Hair follicle dermal papilla cell (primary cell): ENCODE data around the gene SEPHS2. TPM values are rescaled to one million over a fixed set of nuclear protein-coding genes. Genes with fewer than 3 reads are reported as not detected.

ENCODE experiments used
- small RNA-seq: library from RNA; depleted of rRNA; stranded (forward); fragments of <200 nt; gene quantifications from one replicate; pipeline ENCODE3, GENCODE V24; 2012
- total RNA-seq: library from RNA; depleted of rRNA; stranded (reverse); fragments of >200 nt; gene quantifications from 2 replicates; pipeline ENCODE4 v1.2.3, GENCODE V29; 2012

The SEPHS2 gene
- total RNA-seq, result 9.1 and 12.0 TPM in 2 replicates

DNA sequence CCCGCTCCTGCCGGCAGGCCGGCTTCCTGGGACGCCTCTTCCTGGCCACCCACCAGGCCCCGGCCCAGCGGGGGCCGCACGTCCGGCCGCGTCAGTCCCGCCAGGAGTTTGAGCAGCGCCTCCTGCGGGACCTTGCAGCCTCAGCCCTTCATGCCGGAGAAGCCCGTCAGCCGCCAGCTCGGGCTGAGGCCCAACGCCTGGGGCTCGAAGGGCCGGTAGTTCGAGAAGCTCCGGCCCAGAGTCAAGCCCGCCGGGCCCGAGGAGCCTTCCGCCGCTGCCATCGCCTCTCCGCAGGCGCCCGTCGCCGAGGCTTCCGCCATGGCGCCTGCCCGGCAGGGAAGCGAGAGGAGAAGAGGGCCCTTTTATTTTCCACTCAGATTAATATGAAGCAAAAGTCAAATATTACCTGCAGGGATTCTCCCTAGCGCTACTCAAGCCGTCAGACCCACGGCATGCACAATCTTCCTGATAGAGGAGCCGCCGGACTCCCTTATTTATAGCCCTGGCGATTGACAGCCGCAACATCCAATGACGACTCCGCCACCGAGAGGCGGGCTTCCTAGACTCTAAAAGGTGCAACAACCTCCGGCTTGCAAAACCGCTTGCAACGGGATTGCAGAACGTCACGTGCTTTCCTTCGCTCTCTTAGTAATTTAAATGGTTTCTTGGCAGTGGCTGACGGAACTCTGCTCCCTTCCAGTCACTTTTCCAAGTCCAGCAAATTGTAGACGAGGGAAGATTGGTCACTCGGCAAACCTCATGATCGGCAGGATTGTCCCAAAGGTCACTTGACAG lies at the start of gene SEPHS2:
SEPHS2 (minus strand) TSS at position 467 of the 795 bp plus-strand sequence; CDS start at position 320, 147 bp downstream.

GRCh38 chr16:30472328-30472942 lies 26.8 kb upstream of the SEPHS2 start, which contains the start of gene ITGAL:
Gene ITGAL (plus strand): TSS chr16:30472742. CDS start chr16:30472838, 96 bp downstream.

DNA sequence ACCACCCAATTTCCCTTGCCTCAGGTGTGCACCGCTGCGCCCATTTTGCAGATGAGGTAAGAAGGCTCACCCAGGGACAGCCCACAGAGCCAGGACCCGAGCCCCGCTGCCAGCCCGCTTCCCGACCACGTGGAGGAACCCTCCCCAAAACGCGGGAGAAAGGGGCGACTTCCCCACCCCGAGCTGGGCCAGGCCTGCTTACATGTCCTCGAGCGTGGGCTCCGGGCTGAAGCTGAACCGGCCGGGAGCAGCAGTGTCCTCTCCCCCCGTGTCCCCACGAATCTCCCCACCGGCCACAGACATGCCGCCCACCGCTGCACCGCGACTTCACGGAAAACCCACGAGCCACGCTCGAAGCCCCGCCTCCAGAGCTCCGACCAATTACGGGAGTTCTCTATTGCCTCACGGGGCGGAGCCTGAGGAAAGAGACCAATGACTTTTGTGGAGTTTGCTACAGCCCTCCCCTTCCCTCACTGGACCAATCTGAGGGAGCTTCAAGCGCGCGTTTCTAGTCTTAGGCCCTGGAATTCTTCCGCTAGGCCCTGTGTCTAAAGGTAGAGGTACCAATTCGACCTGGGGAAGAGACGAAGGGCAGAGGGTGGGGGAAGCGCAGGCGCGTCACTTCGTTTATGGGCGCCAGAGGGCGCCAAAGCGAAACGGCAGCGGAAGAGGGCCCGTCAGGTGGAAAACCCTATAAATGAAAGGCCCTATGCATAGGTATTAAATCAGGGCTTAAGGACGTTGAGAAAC lies 15.8 kb downstream of the SEPHS2 start, which contains the start of gene DCTPP1:
DCTPP1 (minus strand) TSS at position 353 of the 750 bp plus-strand sequence; CDS start at position 303, 50 bp downstream.

GRCh38 chr16:30407102-30407803 lies 38.4 kb downstream of the SEPHS2 start, which contains the start of gene ZNF771:
Gene ZNF771 (plus strand): TSS chr16:30407606. CDS start chr16:30408054, 448 bp downstream.

GRCh38 chr16:30395155-30395991 lies 50.3 kb downstream of the SEPHS2 start, which contains the start of gene ZNF48:
Gene ZNF48 (plus strand): TSS chr16:30395420. CDS start chr16:30395795, 375 bp downstream.

Small RNAs within 50 kb of the gene (small RNA-seq; reads per million reads assigned to genes)
- not detected for gene RF00019
- gene RF00406, result 7.0 reads per million, percentile 85 among the genes with 10 or more reads in this experiment
- not detected for gene RNU7-61P

Other genes starting within 250 kb of the SEPHS2 start
- 3.7 and 3.8 TPM in 2 replicates for gene SULT1A3, start 246.6 kb downstream of the SEPHS2 start, total RNA-seq
- gene NPIPB13, start 197.4 kb downstream of the SEPHS2 start, total RNA-seq, result 0.65 TPM in 1 of 2 replicates, not detected in the other
- 28.8 and 30.7 TPM in 2 replicates for gene CD2BP2, start 90.6 kb downstream of the SEPHS2 start, total RNA-seq
- gene TBC1D10B, start 75.4 kb downstream of the SEPHS2 start, total RNA-seq, result 45.1 and 47.4 TPM in 2 replicates
- gene MYL11, start 71.1 kb downstream of the SEPHS2 start, total RNA-seq, result not detected in 2 replicates
- 0.12 and 0.32 TPM in 2 replicates for gene SEPTIN1, start 63.3 kb downstream of the SEPHS2 start, total RNA-seq
- 6.3 and 8.0 TPM in 2 replicates for gene ZNF48, start 50.5 kb downstream of the SEPHS2 start, total RNA-seq
- 10.8 and 11.5 TPM in 2 replicates for gene ZNF771, start 38.3 kb downstream of the SEPHS2 start, total RNA-seq
- 7.3 and 8.6 TPM in 2 replicates for gene DCTPP1, start 15.8 kb downstream of the SEPHS2 start, total RNA-seq
- not detected in 2 replicates for gene ITGAL, start 26.9 kb upstream of the SEPHS2 start, total RNA-seq
- 31.5 and 32.9 TPM in 2 replicates for gene ZNF768, start 80.7 kb upstream of the SEPHS2 start, total RNA-seq
- gene ZNF747, start 89.0 kb upstream of the SEPHS2 start, total RNA-seq, result 15.3 and 16.6 TPM in 2 replicates
- gene ZNF764, start 112.5 kb upstream of the SEPHS2 start, total RNA-seq, result 8.6 and 9.7 TPM in 2 replicates
- gene ZNF688, start 125.8 kb upstream of the SEPHS2 start, total RNA-seq, result 7.2 and 12.5 TPM in 2 replicates
- 11.1 and 15.6 TPM in 2 replicates for gene ZNF785, start 139.8 kb upstream of the SEPHS2 start, total RNA-seq
- 13.8 and 17.0 TPM in 2 replicates for gene ZNF689, start 164.5 kb upstream of the SEPHS2 start, total RNA-seq
- gene PRR14, start 205.1 kb upstream of the SEPHS2 start, total RNA-seq, result 9.4 and 9.7 TPM in 2 replicates
- 28.9 and 32.5 TPM in 2 replicates for gene FBRS, start 212.6 kb upstream of the SEPHS2 start, total RNA-seq